K562 (cell line): ENCODE measurements around the gene MYH15. TPM values are rescaled to one million over a fixed set of nuclear protein-coding genes. Genes with fewer than 3 reads are reported as not detected.
A peak's percentile ranks its signal among the peaks of the same experiment; 100 is the strongest.

Experiments
- CBX2 ChIP-seq: fragments of 200-600 bp; sonication (generic); IDR thresholded peaks from one replicate; pipeline ENCODE4 v1.6.1; 2012; ENCODE audit warnings: mild to moderate bottlenecking, low read length, inconsistent platforms; ENCODE audit not compliant: insufficient read depth, poor library complexity, severe bottlenecking
- CCNT2 ChIP-seq: IDR thresholded peaks from 2 replicates; pipeline ENCODE4 v1.6.1; 2011; ENCODE audit warnings: borderline replicate concordance, low read depth, mild to moderate bottlenecking, moderate library complexity, mixed read lengths, low read length; ENCODE audit not compliant: insufficient read length; ENCODE audit errors: extremely low read depth
- CREM ChIP-seq: IDR thresholded peaks from 2 replicates; pipeline ENCODE4 v1.6.1; 2014; ENCODE audit warnings: antibody characterized with exemption, low read depth
- CTBP1 ChIP-seq: fragments of 450-650 bp; IDR thresholded peaks from 2 replicates; pipeline ENCODE4 v1.6.1; 2016; ENCODE audit warnings: borderline replicate concordance
- JUND ChIP-seq, 2 experiments: IDR thresholded peaks; 2 replicates in 1 of 2; 3 replicates in 1 of 2; pipeline ENCODE4 v1.6.1; 2011; ENCODE audit warnings: borderline replicate concordance in 2 of 2, low read depth in 2 of 2, low read length in 2 of 2, improper control_type of control experiment in 1 of 2, missing biosample characterization in 1 of 2, missing genetic modification characterization in 1 of 2, missing genetic modification reagents in 1 of 2
- NEUROD1 ChIP-seq: fragments of 150-350 bp; IDR thresholded peaks from 2 replicates; pipeline ENCODE4 v1.6.1; 2014; ENCODE audit warnings: borderline replicate concordance, low read length, low read depth; ENCODE audit not compliant: partially characterized antibody
- SRSF7 ChIP-seq: fragments of 200-400 bp; formaldehyde crosslinking; optimal IDR thresholded peaks from 2 replicates; pipeline ENCODE3; 2017; ENCODE audit warnings: mild to moderate bottlenecking, low read depth, low read length
- TEAD4 ChIP-seq, 2 experiments: sonication (generic) in 1 of 2; formaldehyde crosslinking in 1 of 2; IDR thresholded peaks; 2 replicates each; pipeline versions ENCODE4 v1.6.1 to v1.8.0; 2012 to 2022; ENCODE audit warnings: borderline replicate concordance in 1 of 2, inconsistent platforms in 1 of 2, low read length in 1 of 2, mild to moderate bottlenecking in 1 of 2, missing genetic modification reagents in 1 of 2
- THRAP3 ChIP-seq: fragments of 450-650 bp; IDR thresholded peaks from 2 replicates; pipeline ENCODE4 v1.6.1; 2016; ENCODE audit warnings: mild to moderate bottlenecking, inconsistent platforms, borderline replicate concordance
- ZFX ChIP-seq: sonication (generic); formaldehyde crosslinking; IDR thresholded peaks from 2 replicates; pipeline ENCODE4 v1.8.0; 2022; ENCODE audit warnings: mild to moderate bottlenecking, missing genetic modification reagents, moderate library complexity
- ZNF347 ChIP-seq: fragments of 450-650 bp; formaldehyde crosslinking; IDR thresholded peaks from 2 replicates; pipeline ENCODE4 v1.4.0; 2020; ENCODE audit warnings: low read depth, mild to moderate bottlenecking, moderate library complexity
- ZSCAN32 ChIP-seq: fragments of 450-650 bp; formaldehyde crosslinking; IDR thresholded peaks from 2 replicates; pipeline ENCODE4 v1.4.0; 2020; ENCODE audit warnings: mild to moderate bottlenecking, moderate library complexity
- polyA plus RNA-seq, 8 experiments: library from polyadenylated mRNA; depleted of rRNA in 4 of 8; stranded (reverse) in 5 of 8; unstranded in 3 of 8; fragments of >200 nt; fragmentation: Nextera tagmentation in 2 of 8; fragmentation: Illumina TruSeq in 1 of 8; extraction: Ambion mirVana in 2 of 8; extraction: Trizol in 1 of 8; gene quantifications; 2 replicates each; pipeline versions ENCODE4 v1.2.1 to v1.2.3, GENCODE V29; 2011 to 2014; ENCODE audit warnings: inconsistent platforms in 1 of 8, missing spikeins in 1 of 8
- total RNA-seq, 7 experiments: library from RNA; depleted of rRNA in 6 of 7; stranded (reverse); fragments of >200 nt in 6 of 7; fragmentation: Illumina TruSeq in 2 of 7; extraction: Trizol in 2 of 7; gene quantifications; 2 replicates each; pipeline versions ENCODE4 v1.2.1 to v1.2.3, GENCODE V29; 2011 to 2021; ENCODE audit warnings: low replicate concordance in 1 of 7
- TF ChIP-seq, protein P1 (sequence below), 2 experiments: fragments of 450-650 bp in 1 of 2; sonication (generic) in 1 of 2; formaldehyde crosslinking in 1 of 2; IDR thresholded peaks in 1 of 2; conservative IDR thresholded peaks in 1 of 2; 2 replicates each; pipeline versions ENCODE4 v1.6.1 to v1.8.1; 2016 to 2023; ENCODE audit warnings: mild to moderate bottlenecking in 2 of 2, moderate library complexity in 2 of 2, inconsistent platforms in 1 of 2, missing genetic modification reagents in 1 of 2
- TF ChIP-seq, protein P2 (sequence below): fragments of 250-450 bp; sonication (Bioruptor Pico); IDR thresholded peaks from 2 replicates; pipeline ENCODE4 v1.4.0; 2020; ENCODE audit warnings: mild to moderate bottlenecking, moderate library complexity
- TF ChIP-seq, protein P3 (sequence below): fragments of 250-450 bp; sonication (Bioruptor Pico); IDR thresholded peaks from 2 replicates; pipeline ENCODE4 v1.9.0; 2021; ENCODE audit warnings: mild to moderate bottlenecking, inconsistent platforms
- TF ChIP-seq, protein P4 (sequence below): fragments of 450-650 bp; formaldehyde crosslinking; IDR thresholded peaks from 2 replicates; pipeline ENCODE4 v1.4.0; 2020; ENCODE audit warnings: mild to moderate bottlenecking, mixed read lengths

The MYH15 gene
- total and polyA plus RNA-seq, 9 of the 15 experiments (the other 6 are each of a cell fraction or from before 2014, with no cell fraction given): 0.03 to 0.29 (median 0.12) TPM

DNA sequence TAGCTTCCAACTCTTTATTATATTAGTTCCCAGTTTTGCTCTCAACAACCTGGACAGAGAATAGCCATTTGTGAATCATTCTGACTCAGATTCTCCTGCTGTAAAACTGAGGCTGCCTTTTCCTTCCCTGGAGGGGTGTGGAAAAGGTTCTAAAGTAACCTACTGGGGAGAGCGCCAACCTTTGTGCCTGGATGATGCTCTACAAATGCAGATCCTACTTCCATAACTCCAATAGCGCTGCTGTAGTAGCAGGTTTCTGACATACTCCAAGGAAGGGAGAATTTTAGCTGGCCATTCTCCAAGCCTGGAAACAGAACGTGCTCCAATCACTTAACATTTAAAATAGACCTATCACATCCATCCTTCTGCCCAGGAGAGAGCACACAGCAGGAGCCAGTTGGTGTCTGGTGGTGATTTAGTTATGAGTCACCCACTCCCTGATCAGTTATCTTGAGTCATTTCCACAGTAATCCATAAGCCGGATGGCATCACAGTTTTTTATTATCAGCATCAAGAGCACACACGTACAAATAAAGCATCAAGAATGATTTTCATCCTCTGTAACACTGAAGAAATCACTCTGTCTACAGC is 38.3 kb downstream of the MYH15 start (continued):
- TF ChIP-seq, protein P1, sequence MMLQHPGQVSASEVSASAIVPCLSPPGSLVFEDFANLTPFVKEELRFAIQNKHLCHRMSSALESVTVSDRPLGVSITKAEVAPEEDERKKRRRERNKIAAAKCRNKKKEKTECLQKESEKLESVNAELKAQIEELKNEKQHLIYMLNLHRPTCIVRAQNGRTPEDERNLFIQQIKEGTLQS (IDR thresholded peaks at IDR 0.05): peak; percentile 36
- TF ChIP-seq, protein P1 (CRISPR knock-in tag; conservative IDR thresholded peaks at IDR 0.05): no peak
- TF ChIP-seq TEAD4 (IDR thresholded peaks at IDR 0.05; ENCODE audit: low read length) (no peak), TEAD4 (CRISPR knock-in tag; IDR thresholded peaks at IDR 0.05; ENCODE audit: borderline replicate concordance) (no peak), CTBP1 (no peak), ZSCAN32 (CRISPR knock-in tag) (no peak), CBX2 (no peak), JUND (IDR thresholded peaks at IDR 0.05; ENCODE audit: borderline replicate concordance, low read depth, low read length) (peak; percentile 40; the same call in 1 of the 2 replicates), JUND (tag; IDR thresholded peaks at IDR 0.05; ENCODE audit: borderline replicate concordance, low read depth, low read length) (no peak), CCNT2 (no peak), NEUROD1 (no peak), ZNF347 (CRISPR knock-in tag) (no peak), SRSF7 (no peak), CREM (no peak), THRAP3 (no peak), ZFX (no peak)
- TF ChIP-seq, protein P2, sequence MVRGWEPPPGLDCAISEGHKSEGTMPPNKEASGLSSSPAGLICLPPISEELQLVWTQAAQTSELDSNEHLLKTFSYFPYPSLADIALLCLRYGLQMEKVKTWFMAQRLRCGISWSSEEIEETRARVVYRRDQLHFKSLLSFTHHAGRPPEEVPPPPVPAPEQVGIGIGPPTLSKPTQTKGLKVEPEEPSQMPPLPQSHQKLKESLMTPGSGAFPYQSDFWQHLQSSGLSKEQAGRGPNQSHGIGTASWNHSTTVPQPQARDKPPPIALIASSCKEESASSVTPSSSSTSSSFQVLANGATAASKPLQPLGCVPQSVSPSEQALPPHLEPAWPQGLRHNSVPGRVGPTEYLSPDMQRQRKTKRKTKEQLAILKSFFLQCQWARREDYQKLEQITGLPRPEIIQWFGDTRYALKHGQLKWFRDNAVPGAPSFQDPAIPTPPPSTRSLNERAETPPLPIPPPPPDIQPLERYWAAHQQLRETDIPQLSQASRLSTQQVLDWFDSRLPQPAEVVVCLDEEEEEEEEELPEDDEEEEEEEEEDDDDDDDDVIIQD (CRISPR knock-in tag): no peak
- TF ChIP-seq, protein P3, sequence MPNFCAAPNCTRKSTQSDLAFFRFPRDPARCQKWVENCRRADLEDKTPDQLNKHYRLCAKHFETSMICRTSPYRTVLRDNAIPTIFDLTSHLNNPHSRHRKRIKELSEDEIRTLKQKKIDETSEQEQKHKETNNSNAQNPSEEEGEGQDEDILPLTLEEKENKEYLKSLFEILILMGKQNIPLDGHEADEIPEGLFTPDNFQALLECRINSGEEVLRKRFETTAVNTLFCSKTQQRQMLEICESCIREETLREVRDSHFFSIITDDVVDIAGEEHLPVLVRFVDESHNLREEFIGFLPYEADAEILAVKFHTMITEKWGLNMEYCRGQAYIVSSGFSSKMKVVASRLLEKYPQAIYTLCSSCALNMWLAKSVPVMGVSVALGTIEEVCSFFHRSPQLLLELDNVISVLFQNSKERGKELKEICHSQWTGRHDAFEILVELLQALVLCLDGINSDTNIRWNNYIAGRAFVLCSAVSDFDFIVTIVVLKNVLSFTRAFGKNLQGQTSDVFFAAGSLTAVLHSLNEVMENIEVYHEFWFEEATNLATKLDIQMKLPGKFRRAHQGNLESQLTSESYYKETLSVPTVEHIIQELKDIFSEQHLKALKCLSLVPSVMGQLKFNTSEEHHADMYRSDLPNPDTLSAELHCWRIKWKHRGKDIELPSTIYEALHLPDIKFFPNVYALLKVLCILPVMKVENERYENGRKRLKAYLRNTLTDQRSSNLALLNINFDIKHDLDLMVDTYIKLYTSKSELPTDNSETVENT: no peak
- TF ChIP-seq, protein P4, sequence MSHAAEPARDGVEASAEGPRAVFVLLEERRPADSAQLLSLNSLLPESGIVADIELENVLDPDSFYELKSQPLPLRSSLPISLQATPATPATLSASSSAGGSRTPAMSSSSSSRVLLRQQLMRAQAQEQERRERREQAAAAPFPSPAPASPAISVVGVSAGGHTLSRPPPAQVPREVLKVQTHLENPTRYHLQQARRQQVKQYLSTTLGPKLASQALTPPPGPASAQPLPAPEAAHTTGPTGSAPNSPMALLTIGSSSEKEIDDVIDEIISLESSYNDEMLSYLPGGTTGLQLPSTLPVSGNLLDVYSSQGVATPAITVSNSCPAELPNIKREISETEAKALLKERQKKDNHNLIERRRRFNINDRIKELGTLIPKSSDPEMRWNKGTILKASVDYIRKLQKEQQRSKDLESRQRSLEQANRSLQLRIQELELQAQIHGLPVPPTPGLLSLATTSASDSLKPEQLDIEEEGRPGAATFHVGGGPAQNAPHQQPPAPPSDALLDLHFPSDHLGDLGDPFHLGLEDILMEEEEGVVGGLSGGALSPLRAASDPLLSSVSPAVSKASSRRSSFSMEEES (CRISPR knock-in tag): no peak
